Fibroblast of lung (primary cell): Measurements from ENCODE around the gene TTC33.

ENCODE experiments used
- EZH2 ChIP-seq: IDR thresholded peaks from 2 replicates; pipeline ENCODE4 v1.5.1; 2012; ENCODE audit warnings: low read length, control low read depth, mild to moderate bottlenecking; ENCODE audit errors: missing control alignments
- TF ChIP-seq, protein P1 (sequence below), 2 donors: IDR thresholded peaks in 1 of 2; conservative IDR thresholded peaks in 1 of 2; 1 replicate in 1 of 2; 2 replicates in 1 of 2; pipeline ENCODE4 v1.5.1; 2011 to 2012; ENCODE audit warnings: low read length in 2 of 2, control low read depth in 1 of 2, inconsistent platforms in 1 of 2, low read depth in 1 of 2, mild to moderate bottlenecking in 1 of 2

DNA sequence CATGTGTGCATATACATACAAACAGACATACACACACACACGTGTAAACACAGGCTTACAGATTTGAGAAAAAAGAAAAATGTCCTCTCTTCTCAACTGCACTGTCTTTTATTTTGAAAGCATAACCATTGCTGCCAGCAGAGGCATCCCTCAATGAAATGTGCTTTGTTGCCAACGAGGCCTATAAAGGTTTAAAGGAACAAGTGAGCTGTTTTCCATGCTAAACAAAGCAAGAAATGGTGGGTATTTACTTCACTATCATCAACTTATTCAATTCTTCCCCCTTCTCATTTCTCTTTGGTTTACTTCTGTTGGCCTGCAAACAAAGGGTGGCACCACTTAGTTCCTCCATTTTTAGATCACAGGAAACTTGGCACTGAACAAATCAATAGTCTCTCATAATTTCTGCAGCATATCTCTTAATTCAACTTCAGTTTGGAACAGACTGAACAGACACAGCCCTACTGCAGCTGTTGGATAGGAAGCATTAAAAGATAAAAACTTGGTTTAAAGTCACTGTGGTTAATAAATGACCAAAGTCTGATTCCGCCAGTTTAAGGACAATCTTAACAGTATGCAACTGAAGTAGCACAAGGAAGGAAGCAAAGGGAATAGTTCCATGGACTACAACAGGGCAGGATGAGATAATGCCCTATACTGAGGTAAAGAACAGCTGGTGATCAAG, 21.7 kb downstream of the TTC33 start:
- TF ChIP-seq, protein P1, sequence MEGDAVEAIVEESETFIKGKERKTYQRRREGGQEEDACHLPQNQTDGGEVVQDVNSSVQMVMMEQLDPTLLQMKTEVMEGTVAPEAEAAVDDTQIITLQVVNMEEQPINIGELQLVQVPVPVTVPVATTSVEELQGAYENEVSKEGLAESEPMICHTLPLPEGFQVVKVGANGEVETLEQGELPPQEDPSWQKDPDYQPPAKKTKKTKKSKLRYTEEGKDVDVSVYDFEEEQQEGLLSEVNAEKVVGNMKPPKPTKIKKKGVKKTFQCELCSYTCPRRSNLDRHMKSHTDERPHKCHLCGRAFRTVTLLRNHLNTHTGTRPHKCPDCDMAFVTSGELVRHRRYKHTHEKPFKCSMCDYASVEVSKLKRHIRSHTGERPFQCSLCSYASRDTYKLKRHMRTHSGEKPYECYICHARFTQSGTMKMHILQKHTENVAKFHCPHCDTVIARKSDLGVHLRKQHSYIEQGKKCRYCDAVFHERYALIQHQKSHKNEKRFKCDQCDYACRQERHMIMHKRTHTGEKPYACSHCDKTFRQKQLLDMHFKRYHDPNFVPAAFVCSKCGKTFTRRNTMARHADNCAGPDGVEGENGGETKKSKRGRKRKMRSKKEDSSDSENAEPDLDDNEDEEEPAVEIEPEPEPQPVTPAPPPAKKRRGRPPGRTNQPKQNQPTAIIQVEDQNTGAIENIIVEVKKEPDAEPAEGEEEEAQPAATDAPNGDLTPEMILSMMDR (conservative IDR thresholded peaks at IDR 0.05 in 1 of 2, IDR thresholded peaks at IDR 0.05 in 1 of 2; ENCODE audit: low read depth in 1 of 2, low read length in 2 of 2), result no peak
- TF ChIP-seq EZH2, result no peak
